Heart left ventricle (tissue), 16 donors: ENCODE data around the gene NSMF. TPM values are rescaled to one million over a fixed set of nuclear protein-coding genes. Genes with fewer than 3 reads are reported as not detected.

ENCODE experiments used
- ATAC-seq, 4 donors: fragments of 200-7000 bp; cut with Tn5 transposase; one replicate each; pipeline ENCODE4 v1.9.1; 2020 to 2022; ENCODE audit warnings: moderate library complexity in 4 of 4, mild to moderate bottlenecking in 3 of 4, moderate number of reproducible peaks in 1 of 4
- DNase-seq, 5 donors: peaks; one replicate each; pipeline ENCODE4 v3.0.0-alpha.2; 2020
- H3K27ac ChIP-seq, 12 donors: fragments of 200-600 bp; sonication (generic) in 4 of 12; one replicate each; pipeline versions ENCODE4 v1.5.0 to v1.8.0; 2016 to 2022; ENCODE audit warnings: mild to moderate bottlenecking in 2 of 12
- H3K27me3 ChIP-seq, 9 donors: fragments of 200-600 bp; sonication (generic) in 2 of 9; one replicate each; pipeline versions ENCODE4 v1.5.1 to v1.8.0; 2016 to 2022; ENCODE audit warnings: mild to moderate bottlenecking in 3 of 9
- H3K36me3 ChIP-seq, 9 donors: fragments of 200-600 bp; sonication (generic) in 2 of 9; one replicate each; pipeline versions ENCODE4 v1.5.0 to v1.8.0; 2018 to 2022; ENCODE audit warnings: mild to moderate bottlenecking in 2 of 9
- H3K4me1 ChIP-seq, 12 donors: fragments of 200-600 bp; sonication (generic) in 4 of 12; one replicate each; pipeline versions ENCODE4 v1.5.0 to v1.8.0; 2016 to 2022; ENCODE audit warnings: mild to moderate bottlenecking in 3 of 12
- H3K4me3 ChIP-seq, 12 donors: fragments of 200-600 bp; sonication (generic) in 4 of 12; one replicate each; pipeline versions ENCODE4 v1.5.0 to v1.8.0; 2017 to 2022; ENCODE audit warnings: mild to moderate bottlenecking in 9 of 12, moderate library complexity in 4 of 12
- H3K9me3 ChIP-seq, 12 donors: fragments of 200-600 bp; sonication (generic) in 4 of 12; one replicate each; pipeline versions ENCODE4 v1.5.0 to v1.8.0; 2016 to 2022; ENCODE audit warnings: mild to moderate bottlenecking in 1 of 12
- CTCF ChIP-seq, 12 donors: fragments of 200-600 bp; sonication (generic) in 4 of 12; IDR thresholded peaks; one replicate each; pipeline versions ENCODE4 v1.5.0 to v1.8.0; 2018 to 2022; ENCODE audit warnings: antibody characterized with exemption in 12 of 12, mild to moderate bottlenecking in 5 of 12
- POLR2A ChIP-seq, 2 donors: fragments of 450-650 bp; IDR thresholded peaks; one replicate each; pipeline ENCODE4 v1.6.1; 2017; ENCODE audit warnings: antibody characterized with exemption in 2 of 2, mild to moderate bottlenecking in 2 of 2, moderate library complexity in 2 of 2
- WGBS, 4 donors: extraction: QIAGEN DNeasy Blood & Tissue Kit in 2 of 4; methylation state at CpG; one replicate each; pipeline versions ENCODE4 v1.1.5 to v1.1.7; 2013 to 2018; 5-methylcytosine and 5-hydroxymethylcytosine counted together
- intact Hi-C, 10 donors: fragments of 100-400 bp; cut with DNase I; formaldehyde crosslinking; loops; one replicate each; pipeline versions ENCODE4 v1.11.1 to v1.14.2; 2022
- polyA plus RNA-seq, 2 donors: library from polyadenylated mRNA; stranded (reverse); fragments of 200-250 nt; gene quantifications; one replicate each; pipeline ENCODE4 v1.2.3, GENCODE V29; 2013
- total RNA-seq, 9 donors: library from RNA; depleted of rRNA in 2 of 9; stranded (reverse); fragments of >200 nt in 2 of 9; fragmentation: NEBNext Ultra II Directional in 3 of 9; extraction: Animal tissue kit (Norgen Biotek cat#: 25700) in 3 of 9; gene quantifications; one replicate each; pipeline versions ENCODE4 v1.1.0 to v1.2.4, GENCODE V29; 2016 to 2023
- donor health status: ischemic (EF 13 %, LVEDD 7.1; RV severe dilation, severe dysfunction).
- donor health status: healthy with polysubstance abuse.
- donor health status: DM: no; HTN: yes; CAD: no.
- donor health status: DM: no; HTN: no; CAD: no.
- donor health status: ischemic (EF 25% LVEDD 6.9; RV normal size, moderate dysfunction).
- donor health status: ischemic (EF 25% LVEDD 5.7; RV mildly dilated, moderate dysfunction).
- donor health status: healthy.
- donor health status: DM: yes; HTN: yes; CAD: no.
- donor health status: ischemic (EF 35%, LVEDD 5.7; RV mildly dilated, moderate dysfunction).
- donor health status: nonischemic (EF 11% LVEDD 7.7; RV severe dilation, severe dysfunction).
- donor health status: DM: yes; HTN: yes; CAD: no.
- donor health status: PGD.
- donor health status: ischemic (EF 29% LVEDD 5.4; RV normal size, mild dysfunction).
- donor health status: nonischemic (EF 23%, LVEDD 6.1; RV moderate dilation, normal function).

Gene NSMF
- total and polyA plus RNA-seq, 11 donors: 7.5 to 22.1 (median 13.4) TPM

- intact Hi-C loops: no loop called here
- WGBS, 4 donors: 91 to 97% (median 92%) methylated on average over 26 to 38 of the region's 38 CpGs
- no peak for ATAC-seq
- no peak overlapping the region for H3K4me3 ChIP-seq
- H3K36me3 ChIP-seq: peaks cover 0 to 3% (median 0%) of the 10 kb centered on the region in 9 donors
- no peaks in the 10 kb centered on the region for H3K27me3 ChIP-seq
- H3K4me1 ChIP-seq: peaks cover 0 to 15% (median 0%) of the 10 kb centered on the region in 12 donors
- peaks cover 0 to 7% (median 3%) of the 10 kb centered on the region in 12 donors for H3K9me3 ChIP-seq
- no peak for TF ChIP-seq CTCF (IDR thresholded peaks at IDR 0.05)
- no peak for TF ChIP-seq POLR2A (IDR thresholded peaks at IDR 0.05)
- H3K27ac ChIP-seq: no peak overlapping the region
- DNase-seq: peak in 3 of 5 donors; percentile 6 to 21 (median 13)
These were observed 21.9 kb upstream of the NSMF start for GRCh38 chr9:137480686-137481683.

GRCh38 chr9:137479892-137480685 is 21.0 kb upstream of the NSMF start:
- H3K9me3 ChIP-seq: peaks cover 0 to 16% (median 10%) of the 10 kb centered on the region in 12 donors
- peaks cover 0 to 4% (median 0%) of the 10 kb centered on the region in 9 donors for H3K36me3 ChIP-seq
- peaks cover 0 to 15% (median 0%) of the 10 kb centered on the region in 12 donors for H3K4me1 ChIP-seq
- WGBS, 4 donors: 86 to 89% (median 87%) methylated on average over 17 to 32 of the region's 32 CpGs
- ATAC-seq (no peak), DNase-seq (peak in 1 of 5 donors; percentile 3)
- no peaks in the 10 kb centered on the region for H3K27me3 ChIP-seq
- H3K27ac ChIP-seq: no peak overlapping the region
- no peak overlapping the region for H3K4me3 ChIP-seq
- TF ChIP-seq CTCF (IDR thresholded peaks at IDR 0.05) (no peak), POLR2A (IDR thresholded peaks at IDR 0.05) (no peak)
- intact Hi-C loops: no loop called here

GRCh38 chr9:137478962-137479861 is 20.1 kb upstream of the NSMF start:
- TF ChIP-seq POLR2A (IDR thresholded peaks at IDR 0.05): no peak
- TF ChIP-seq CTCF (IDR thresholded peaks at IDR 0.05): no peak
- no peak overlapping the region for H3K4me3 ChIP-seq
- no peak overlapping the region for H3K27ac ChIP-seq
- no peaks in the 10 kb centered on the region for H3K27me3 ChIP-seq
- intact Hi-C loops: no loop called here
- H3K4me1 ChIP-seq: peaks cover 0 to 15% (median 0%) of the 10 kb centered on the region in 12 donors
- DNase-seq (peak in 4 of 5 donors; percentile 6 to 58 (median 22)), ATAC-seq (peak in 1 of 4 donors; percentile 7)
- WGBS, 4 donors: 74 to 83% (median 76%) methylated on average over 36 of the region's 36 CpGs
- peaks cover 0 to 19% (median 11%) of the 10 kb centered on the region in 12 donors for H3K9me3 ChIP-seq
- H3K36me3 ChIP-seq: peaks cover 0 to 4% (median 0%) of the 10 kb centered on the region in 9 donors
